HuH-7 (cell line): Measurements from ENCODE around the gene RAET1L.
"Not testable (repeated sequence)": the region's sequence is repeated elsewhere in the genome, so short reads cannot be mapped to it uniquely, and the experiment has no call there.

Experiments used
- DNase-seq: peaks from one replicate; pipeline ENCODE4 v3.0.0; 2011; ENCODE audit warnings: low spot score

The RAET1L gene

GRCh38 chr6:150044621-150045145 is 19.4 kb upstream of the RAET1L start:
- DNase-seq: no peak

DNA sequence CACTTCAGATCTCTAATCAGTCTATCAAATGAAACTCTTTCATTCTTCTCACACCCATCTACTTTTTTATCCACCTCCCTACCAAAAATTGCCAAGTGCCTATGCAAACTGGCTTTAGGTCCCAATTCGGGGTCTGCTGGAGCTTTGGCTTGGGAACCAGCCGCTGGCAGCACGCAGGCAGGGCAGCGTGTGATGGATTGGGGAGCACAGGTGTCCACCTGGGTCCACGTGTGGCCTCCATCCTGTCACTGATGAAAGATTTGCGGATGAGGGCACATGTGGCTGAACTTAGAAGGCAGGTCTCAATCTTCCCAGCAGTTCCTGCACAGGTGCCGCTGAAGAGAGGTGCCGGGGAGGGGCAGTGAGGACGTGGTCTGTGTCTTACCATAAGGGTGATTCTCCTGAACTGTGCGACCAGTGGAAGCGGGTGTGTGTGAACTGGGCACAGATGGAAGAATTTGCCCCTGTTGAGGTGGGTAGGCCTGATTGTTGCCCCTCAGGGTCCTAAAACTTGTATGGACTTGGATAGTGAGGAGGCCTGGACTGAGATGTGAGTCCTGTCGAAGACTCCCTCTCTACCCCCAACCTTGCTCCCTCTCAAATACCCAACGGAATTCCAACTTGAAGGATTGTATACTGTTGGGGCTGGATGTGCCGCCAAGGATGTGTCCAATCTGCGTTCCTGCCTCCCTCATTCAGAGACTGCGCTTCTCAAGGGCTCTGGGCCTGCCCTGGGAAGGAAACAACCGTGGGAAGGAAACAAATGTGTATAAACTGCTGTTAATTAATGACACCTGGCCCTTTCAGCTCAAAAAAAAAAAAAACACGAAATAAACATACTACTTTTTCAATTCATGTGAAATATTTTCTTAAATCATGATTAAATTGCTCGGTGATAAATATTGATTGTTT is 18.4 kb upstream of the RAET1L start:
- no peak for DNase-seq

DNA sequence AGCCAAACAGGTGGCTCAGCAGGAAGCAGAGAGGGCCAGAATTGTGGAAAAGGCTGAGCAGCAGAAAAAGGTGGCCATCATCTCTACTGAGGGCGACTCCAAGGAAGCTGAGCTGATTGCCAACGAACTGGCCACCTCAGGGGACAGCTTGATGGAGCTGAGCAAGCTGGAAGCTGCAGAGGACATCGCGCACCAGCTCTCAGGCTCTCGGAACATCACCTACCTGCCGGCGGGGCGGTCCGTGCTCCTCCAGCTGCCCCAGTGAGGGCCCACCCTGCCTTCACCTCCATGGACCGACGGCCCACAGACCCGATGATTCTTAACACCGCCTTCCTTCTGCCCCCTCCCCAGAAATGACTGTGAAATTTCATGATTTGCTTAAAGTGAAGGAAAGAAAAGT is 17.8 kb upstream of the RAET1L start:
- no peak for DNase-seq

DNA sequence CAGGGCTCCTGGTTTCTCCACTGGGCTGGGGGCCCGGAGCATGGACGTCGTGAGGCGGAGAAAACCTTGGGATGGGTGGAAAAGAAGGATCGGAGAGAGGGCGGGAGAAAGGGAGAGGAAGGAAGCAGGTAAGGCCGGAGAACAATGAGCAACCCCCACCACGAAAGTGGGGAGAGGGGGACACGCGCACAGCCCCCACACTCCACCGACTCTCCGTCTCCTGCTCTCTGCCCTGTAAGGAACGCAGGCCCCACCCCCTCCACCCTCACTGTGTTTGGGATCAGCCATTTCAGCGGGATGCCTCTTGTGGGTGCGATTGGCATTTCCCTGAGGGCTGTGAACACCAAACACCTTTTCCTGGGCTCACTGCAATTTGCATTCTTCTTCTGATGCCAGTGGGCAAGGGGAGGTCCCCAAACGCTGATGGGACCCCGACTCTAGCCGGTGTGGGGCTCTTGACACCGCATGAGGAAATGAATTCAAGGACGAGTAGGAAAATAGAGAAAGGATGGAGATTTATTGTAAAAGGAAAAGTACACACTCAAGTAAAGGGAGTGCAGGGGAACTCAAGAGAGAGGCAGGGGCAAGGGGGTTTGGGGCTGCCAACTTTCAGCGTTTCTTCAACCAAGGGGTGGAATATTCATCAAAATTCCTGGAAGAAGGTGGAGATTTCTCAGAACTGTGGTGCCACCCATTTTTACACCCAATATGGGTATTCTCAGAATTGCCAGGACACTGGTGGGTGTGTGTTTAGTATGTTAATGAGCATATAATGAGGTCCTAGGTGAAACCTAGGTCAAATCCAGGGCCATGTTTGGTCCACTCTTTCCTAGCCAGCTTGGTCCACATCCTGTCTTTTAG is 13.1 kb upstream of the RAET1L start:
- DNase-seq: no peak

GRCh38 chr6:150037526-150038201 is 12.3 kb upstream of the RAET1L start:
- no peak for DNase-seq

DNA sequence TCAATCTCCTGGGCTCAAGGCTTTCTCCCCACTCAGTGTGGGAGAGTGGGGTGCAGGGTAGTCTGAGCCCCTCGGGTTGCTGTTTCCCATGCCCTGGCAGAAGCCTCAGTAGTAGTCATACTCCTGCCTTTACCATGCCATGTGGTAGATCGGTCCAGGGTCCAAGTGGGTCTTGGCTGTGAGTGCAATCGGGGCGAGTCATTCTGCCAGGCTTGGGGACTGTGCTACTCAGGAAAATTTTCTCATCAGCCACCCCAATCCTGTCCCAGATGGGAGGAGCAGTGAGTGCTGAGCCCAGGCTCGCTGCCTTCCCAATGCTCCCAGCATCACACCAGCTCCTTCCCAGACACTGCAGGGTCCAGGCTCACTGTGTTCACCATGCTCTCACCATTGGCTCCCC is 10.7 kb upstream of the RAET1L start:
- DNase-seq: no peak

DNA sequence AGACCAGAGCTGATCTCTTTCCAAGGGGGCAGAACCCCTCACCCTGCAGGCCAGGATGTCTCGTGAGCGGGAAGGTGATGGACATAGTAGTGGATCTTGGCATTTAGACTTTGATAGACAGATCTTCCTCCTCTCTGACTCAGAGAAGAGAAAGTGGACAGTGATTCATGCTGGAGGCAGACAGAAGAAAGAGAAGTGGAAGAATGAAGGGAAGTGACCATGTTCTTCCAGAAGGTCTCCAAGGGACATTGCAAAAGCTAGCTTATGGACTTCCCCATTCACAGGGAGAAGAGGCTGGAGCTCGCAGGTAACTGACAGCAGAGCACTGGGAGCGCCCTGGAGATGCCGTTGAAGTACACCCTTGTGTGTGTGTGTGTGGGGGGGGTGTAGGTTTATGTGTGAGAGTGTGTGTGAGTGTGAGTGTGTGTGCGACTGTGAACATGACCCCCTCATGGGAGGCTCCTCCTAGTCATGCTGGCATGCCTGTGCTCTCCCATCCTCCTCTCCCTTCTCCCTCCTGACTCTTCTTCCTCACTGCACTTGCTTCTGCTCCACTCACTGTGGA is 8.0 kb upstream of the RAET1L start:
- no peak for DNase-seq

GRCh38 chr6:150032598-150032997 is 7.3 kb upstream of the RAET1L start:
- DNase-seq: no peak

DNA sequence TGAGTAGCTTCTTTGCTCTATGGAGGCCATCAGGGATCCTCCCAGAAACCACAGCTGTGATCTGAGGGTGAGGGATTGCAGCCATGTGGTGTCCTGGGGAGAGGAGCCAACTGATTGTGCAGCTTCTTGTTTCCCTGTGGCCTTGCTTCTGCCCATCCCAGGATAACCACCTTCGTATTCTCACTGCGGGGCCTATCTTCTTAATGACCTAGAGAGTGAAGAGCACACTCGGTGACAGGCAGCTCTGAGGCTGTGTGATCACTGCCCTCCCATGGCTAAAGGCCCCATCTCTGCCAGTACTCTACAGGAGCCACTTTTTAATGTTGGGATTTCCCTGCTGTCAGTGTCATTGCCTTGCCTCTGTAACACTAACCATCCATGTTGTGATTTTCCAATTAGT is 5.3 kb upstream of the RAET1L start:
- DNase-seq: no peak

- DNase-seq: no peak
Observed at GRCh38 chr6:150029749-150030148, 4.4 kb upstream of the RAET1L start.

- DNase-seq: no peak
Observed at GRCh38 chr6:150029276-150029675, 3.9 kb upstream of the RAET1L start.

GRCh38 chr6:150028799-150029198 is 3.5 kb upstream of the RAET1L start:
- no peak for DNase-seq

DNA sequence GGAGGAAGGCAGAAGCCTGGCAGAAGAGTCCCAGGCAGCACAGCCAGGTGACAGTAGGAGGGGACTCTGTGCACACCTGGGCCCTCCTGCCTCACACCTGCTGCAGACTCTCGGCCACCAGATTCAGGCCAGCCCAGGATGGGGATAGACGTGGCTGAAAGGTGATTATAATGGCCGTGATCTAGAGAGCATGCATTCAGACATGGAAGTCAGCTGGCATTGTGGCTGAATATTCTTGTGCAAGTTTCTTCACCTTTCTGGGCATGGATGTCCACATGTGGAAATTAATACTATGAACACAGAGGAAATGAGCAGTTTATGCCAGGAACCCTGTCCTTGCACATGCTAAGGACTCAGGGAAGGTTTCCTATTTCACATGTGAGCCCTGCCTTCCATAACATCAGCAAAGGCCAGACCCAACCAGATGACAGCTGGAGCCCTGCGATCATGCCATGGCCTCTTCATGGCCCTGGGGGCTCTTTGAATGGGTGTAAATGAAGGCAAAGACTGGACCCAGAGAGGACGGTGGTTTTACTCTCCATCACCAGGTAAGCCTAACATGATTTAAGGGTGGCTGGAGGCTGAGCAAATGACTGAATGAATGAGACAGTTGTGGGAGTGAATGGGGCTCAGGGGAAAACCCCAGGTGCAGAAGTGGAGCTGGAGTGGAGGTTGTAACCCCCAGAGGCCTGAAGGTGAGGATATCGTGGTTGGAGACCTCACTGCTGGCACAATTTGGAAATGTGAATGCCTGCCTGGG is 2.7 kb upstream of the RAET1L start:
- DNase-seq: no peak

GRCh38 chr6:150026976-150027805 is 1.9 kb upstream of the RAET1L start:
- DNase-seq: no peak

GRCh38 chr6:150024646-150025155 is 631 bp downstream of the RAET1L start:
- DNase-seq: no peak

DNA sequence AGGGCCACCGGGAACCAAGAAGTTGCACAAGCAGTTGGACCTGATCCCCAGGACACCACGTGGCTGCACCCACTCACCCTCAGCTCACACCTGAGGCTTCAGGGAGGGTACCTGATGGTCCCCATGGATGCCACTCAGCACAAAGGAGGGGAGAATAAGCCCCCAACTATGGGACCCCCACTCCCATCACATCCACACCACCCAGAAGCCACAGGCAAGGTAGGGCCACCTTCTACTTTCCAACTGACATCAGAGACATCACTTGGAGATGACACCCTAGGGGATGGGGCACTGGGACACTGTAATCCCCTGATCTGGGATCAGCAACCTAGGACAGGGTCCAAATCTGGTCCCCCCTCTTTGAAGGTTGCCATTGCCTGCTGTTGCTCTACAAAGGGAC is 1.3 kb downstream of the RAET1L start:
- not testable (repeated sequence) for DNase-seq

GRCh38 chr6:150021870-150022269 is 3.5 kb downstream of the RAET1L start:
- not testable (repeated sequence) for DNase-seq

- DNase-seq: no peak
Observed at GRCh38 chr6:150018846-150019580, 6.3 kb downstream of the RAET1L start.

DNA sequence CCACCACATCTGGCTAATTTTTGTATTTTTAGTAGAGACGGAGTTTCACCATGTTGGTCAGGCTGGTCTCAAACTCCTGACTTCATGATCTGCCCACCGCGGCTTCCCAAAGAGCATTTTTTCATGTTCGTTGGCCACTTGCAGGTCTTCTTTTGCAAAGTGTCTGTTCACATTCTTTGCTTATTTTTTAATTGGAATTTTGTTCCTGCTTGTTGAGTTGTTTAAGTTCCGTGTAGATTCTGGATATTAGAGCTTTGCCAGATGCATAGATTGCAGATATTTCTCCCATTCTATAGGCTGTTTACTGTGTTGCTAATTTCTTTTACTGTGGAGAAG is 8.2 kb downstream of the RAET1L start:
- not testable (repeated sequence) for DNase-seq
